PC-3 (cell line): ENCODE measurements around the gene FLT1. TPM values are rescaled to one million over a fixed set of nuclear protein-coding genes. Genes with fewer than 3 reads are reported as not detected.

ENCODE experiments used
- ATAC-seq: fragments of 200-7000 bp; cut with Tn5 transposase; 2 replicates; pipeline ENCODE4 v1.9.1; 2020; ENCODE audit warnings: mild to moderate bottlenecking, moderate library complexity
- BruUV-seq: library from RNA; stranded (reverse); fragments of 400-500 nt; replicated peaks from 2 replicates; lab custom pipeline; 2021; lab: Mats Ljungman, UMichigan
- CTCF ChIA-PET: fragments of 300-600 bp; sonication (Branson Sonifier 250); formaldehyde crosslinking; loops from one replicate; lab custom pipeline; 2022; ENCODE audit warnings: antibody characterized with exemption; lab: Charles Lee
- POLR2A ChIA-PET: fragments of 300-600 bp; sonication (Branson Sonifier 250); formaldehyde crosslinking; loops from one replicate; lab custom pipeline; 2022; ENCODE audit warnings: antibody characterized with exemption; ENCODE audit not compliant: unreplicated experiment; lab: Charles Lee
- DNase-seq: peaks from one replicate; pipeline ENCODE4 v3.0.0-alpha.2; 2015
- H2AFZ ChIP-seq: fragments of 300-600 bp; sonication (generic); 2 replicates; pipeline ENCODE4 v1.6.0; 2016; ENCODE audit warnings: antibody characterized with exemption, low read length
- H3F3A ChIP-seq: fragments of 300-600 bp; sonication (generic); one replicate; pipeline ENCODE4 v1.6.0; 2017; ENCODE audit warnings: antibody characterized with exemption, low read length, control low read depth, mild to moderate bottlenecking; ENCODE audit not compliant: unreplicated experiment
- H3K27ac ChIP-seq: fragments of 300-600 bp; sonication (generic); 2 replicates; pipeline ENCODE4 v1.5.1; 2016; ENCODE audit warnings: mild to moderate bottlenecking, low read length
- H3K27me3 ChIP-seq: fragments of 300-600 bp; sonication (generic); 2 replicates; pipeline ENCODE4 v1.6.1; 2016; ENCODE audit warnings: low read length, mixed read lengths
- H3K36me3 ChIP-seq: fragments of 300-600 bp; sonication (generic); 2 replicates; pipeline ENCODE4 v1.6.1; 2016; ENCODE audit warnings: low read depth, mixed run types, low read length, mixed read lengths
- H3K4me1 ChIP-seq: fragments of 300-600 bp; sonication (generic); 2 replicates; pipeline ENCODE4 v1.5.1; 2016; ENCODE audit warnings: low read length; ENCODE audit not compliant: insufficient read depth
- H3K4me2 ChIP-seq: fragments of 300-600 bp; sonication (generic); 2 replicates; pipeline ENCODE4 v1.6.0; 2016; ENCODE audit warnings: low read length
- H3K4me3 ChIP-seq: fragments of 300-600 bp; sonication (generic); 2 replicates; pipeline ENCODE4 v1.5.1; 2016; ENCODE audit warnings: mild to moderate bottlenecking, low read length, mixed read lengths
- H3K79me2 ChIP-seq: fragments of 300-600 bp; sonication (generic); 2 replicates; pipeline ENCODE4 v1.6.1; 2017; ENCODE audit warnings: low read length, mixed read lengths
- H3K9ac ChIP-seq: fragments of 300-600 bp; sonication (generic); 2 replicates; pipeline ENCODE4 v1.6.0; 2016; ENCODE audit warnings: mild to moderate bottlenecking, low read length
- H3K9me2 ChIP-seq: fragments of 300-600 bp; sonication (generic); replicated peaks from 2 replicates; pipeline ENCODE4 v1.6.1; 2016; ENCODE audit warnings: mixed run types, low read length, mixed read lengths
- H3K9me3 ChIP-seq: fragments of 300-600 bp; sonication (generic); 2 replicates; pipeline ENCODE4 v1.6.1; 2016; ENCODE audit warnings: low read length, mixed read lengths
- H4K20me1 ChIP-seq: fragments of 300-600 bp; sonication (generic); 2 replicates; pipeline ENCODE4 v1.6.1; 2016; ENCODE audit warnings: low read length, mixed read lengths
- CTCF ChIP-seq: fragments of 300-600 bp; sonication (generic); conservative IDR thresholded peaks from 2 replicates; pipeline ENCODE4 v1.5.1; 2017; ENCODE audit warnings: antibody characterized with exemption, low read depth, mild to moderate bottlenecking, low read length
- EZH2 ChIP-seq: fragments of 300-600 bp; sonication (generic); IDR thresholded peaks from one replicate; pipeline ENCODE4 v1.6.1; 2017; ENCODE audit warnings: antibody characterized with exemption, mild to moderate bottlenecking, low read length; ENCODE audit not compliant: unreplicated experiment
- EZH2phosphoT487 ChIP-seq: fragments of 300-600 bp; sonication (generic); IDR thresholded peaks from 2 replicates; pipeline ENCODE4 v1.6.1; 2018; ENCODE audit warnings: mild to moderate bottlenecking, antibody characterized with exemption, low read length, borderline replicate concordance
- intact Hi-C: fragments of 100-400 bp; cut with micrococcal nuclease; formaldehyde crosslinking; loops from 2 replicates; pipeline ENCODE4 v1.9.0; 2023
- total RNA-seq: library from RNA; depleted of rRNA; stranded (reverse); fragments of >200 nt; gene quantifications from 2 replicates; pipeline ENCODE4 v1.2.3, GENCODE V29; 2014

The FLT1 gene
- total RNA-seq, 1 experiment from 2014 or later = 1.2 TPM

- H3K4me2 ChIP-seq = no peak overlapping the region
- ChIA-PET CTCF (no interaction called here), POLR2A (no interaction called here)
- no peaks in the 10 kb centered on the region for H3K4me1 ChIP-seq
- no peaks in the 10 kb centered on the region for H4K20me1 ChIP-seq
- H2AFZ ChIP-seq = no peak overlapping the region
- no peak overlapping the region for H3K9ac ChIP-seq
- no peaks in the 10 kb centered on the region for H3K79me2 ChIP-seq
- no peaks in the 10 kb centered on the region for H3K9me2 ChIP-seq
- no peak overlapping the region for H3K4me3 ChIP-seq
- intact Hi-C loops = no loop called here
- ATAC-seq (no peak), DNase-seq (no peak)
- BruUV-seq = no TSS peak
- H3K27me3 ChIP-seq = peaks cover 52% of the 10 kb centered on the region
- no peak overlapping the region for H3K27ac ChIP-seq
- H3F3A ChIP-seq = no peaks in the 10 kb centered on the region
- no peaks in the 10 kb centered on the region for H3K9me3 ChIP-seq
- TF ChIP-seq CTCF = no peak
- no peak for TF ChIP-seq EZH2phosphoT487
- no peak for TF ChIP-seq EZH2
- no peaks in the 10 kb centered on the region for H3K36me3 ChIP-seq
Measured at GRCh38 chr13:28522871-28523270, 27.9 kb upstream of the FLT1 start.

- CTCF ChIA-PET = no interaction called here
- Histone ChIP-seq H3K9me3 (no peaks in the 10 kb centered on the region), H3K27ac (no peak overlapping the region), H3K4me1 (no peaks in the 10 kb centered on the region), H3K27me3 (peaks cover 67% of the 10 kb centered on the region), H3K9ac (no peak overlapping the region), H3K79me2 (no peaks in the 10 kb centered on the region), H3K4me2 (no peak overlapping the region), H2AFZ (no peak overlapping the region), H4K20me1 (no peaks in the 10 kb centered on the region), H3F3A (no peaks in the 10 kb centered on the region), H3K9me2 (no peaks in the 10 kb centered on the region), H3K4me3 (no peak overlapping the region), H3K36me3 (no peaks in the 10 kb centered on the region)
- intact Hi-C loops = no loop called here
- no peak for TF ChIP-seq CTCF
- TF ChIP-seq EZH2phosphoT487 = no peak
- no peak for TF ChIP-seq EZH2
- BruUV-seq = no TSS peak
- no peak for ATAC-seq
- DNase-seq = no peak
- POLR2A ChIA-PET = no interaction called here
Measured at GRCh38 chr13:28513745-28514144, 18.8 kb upstream of the FLT1 start.

GRCh38 chr13:28510542-28510941 is 15.6 kb upstream of the FLT1 start:
- no peaks in the 10 kb centered on the region for H3K9me3 ChIP-seq
- H4K20me1 ChIP-seq = no peaks in the 10 kb centered on the region
- H3K4me2 ChIP-seq = no peak overlapping the region
- DNase-seq (no peak), ATAC-seq (no peak)
- no peak overlapping the region for H2AFZ ChIP-seq
- H3K27me3 ChIP-seq = peaks cover 47% of the 10 kb centered on the region
- no peak overlapping the region for H3K9ac ChIP-seq
- no peaks in the 10 kb centered on the region for H3K9me2 ChIP-seq
- ChIA-PET CTCF (no interaction called here), POLR2A (no interaction called here)
- no peak overlapping the region for H3K27ac ChIP-seq
- intact Hi-C loops = no loop called here
- no TSS peak for BruUV-seq
- H3K36me3 ChIP-seq = no peaks in the 10 kb centered on the region
- H3K4me3 ChIP-seq = no peak overlapping the region
- no peaks in the 10 kb centered on the region for H3K4me1 ChIP-seq
- H3F3A ChIP-seq = no peaks in the 10 kb centered on the region
- no peak for TF ChIP-seq CTCF
- no peak for TF ChIP-seq EZH2phosphoT487
- no peak for TF ChIP-seq EZH2
- no peaks in the 10 kb centered on the region for H3K79me2 ChIP-seq
